ENCODE measurements around the gene RPRD1B.

- TF ChIP-seq EZH2phosphoT487 (IDR thresholded peaks at IDR 0.05) (no peak), CTCF (IDR thresholded peaks at IDR 0.05) (no peak), EZH2 (IDR thresholded peaks at IDR 0.05) (no peak)
Observed at GRCh38 chr20:38138086-38138778, 104.7 kb downstream of the RPRD1B start.
